Measurements from ENCODE around the gene FNIP1. TPM values are rescaled to one million over a fixed set of nuclear protein-coding genes. Genes with fewer than 3 reads are reported as not detected.
A peak's percentile ranks its signal among the peaks of the same experiment; 100 is the strongest.

Gene FNIP1
- total RNA-seq, 6 experiments from 2014 or later, result 14.2 to 25.2 (median 20.9) TPM

DNA sequence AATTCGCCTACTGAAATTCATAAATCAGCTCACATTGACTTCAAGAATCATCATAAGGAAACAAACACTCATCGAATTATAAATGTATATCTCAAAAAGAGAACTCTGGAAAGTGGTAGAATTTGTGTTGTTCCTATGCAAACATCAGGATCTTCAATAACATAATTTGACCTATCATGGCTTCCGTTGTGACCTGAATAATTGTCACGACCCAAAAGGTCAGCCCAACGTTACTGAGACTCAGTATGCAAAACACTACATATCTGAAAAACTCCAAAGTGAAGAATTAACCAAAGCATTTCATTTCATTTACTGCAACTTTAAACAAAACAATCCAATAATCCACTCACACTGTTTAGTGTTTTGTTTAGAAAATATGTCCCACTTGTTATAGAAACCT, 163.0 kb downstream of the FNIP1 start:
- no peak for TF ChIP-seq POLR2A (IDR thresholded peaks at IDR 0.05)
- TF ChIP-seq CTCF (IDR thresholded peaks at IDR 0.05), result no peak
- Histone ChIP-seq H3K27me3 (no peaks in the 10 kb centered on the region), H3K4me1 (peaks cover 0 to 6% (median 2%) of the 10 kb centered on the region in 4 donors), H3K27ac (peak overlapping the region in 2 of 3 donors; percentile 98 to 99), H3K9me3 (no peaks in the 10 kb centered on the region), H3K36me3 (no peaks in the 10 kb centered on the region), H3K4me3 (peak overlapping the region; percentile 61 to 70 (median 62))
- 39% methylated on average over 5 of the region's 5 CpGs for whole genome bisulfite sequencing (ENCODE audit: insufficient coverage, low coverage, low lambda C conversion rate, missing lambda C conversion rate)
- DNase-seq (no peak), ATAC-seq (no peak)
- intact Hi-C loops (cut with DNase I), result no loop called here

- no peak overlapping the region for H3K4me3 ChIP-seq
- no peak for DNase-seq
- TF ChIP-seq POLR2A (IDR thresholded peaks at IDR 0.05), result no peak
- TF ChIP-seq CTCF (IDR thresholded peaks at IDR 0.05), result no peak
- WGBS (ENCODE audit: insufficient coverage, low coverage, low lambda C conversion rate, missing lambda C conversion rate), result 61% methylated on average over 4 of the region's 4 CpGs
- intact Hi-C loops (cut with DNase I), result no loop called here
- H3K36me3 ChIP-seq, result no peaks in the 10 kb centered on the region
- no peaks in the 10 kb centered on the region for H3K9me3 ChIP-seq
- no peaks in the 10 kb centered on the region for H3K27me3 ChIP-seq
- no peak for ATAC-seq
- peaks cover 0 to 6% (median 2%) of the 10 kb centered on the region in 4 donors for H3K4me1 ChIP-seq
- H3K27ac ChIP-seq, result no peak overlapping the region
These were observed 165.9 kb downstream of the FNIP1 start for GRCh38 chr5:131630963-131631350.

DNA sequence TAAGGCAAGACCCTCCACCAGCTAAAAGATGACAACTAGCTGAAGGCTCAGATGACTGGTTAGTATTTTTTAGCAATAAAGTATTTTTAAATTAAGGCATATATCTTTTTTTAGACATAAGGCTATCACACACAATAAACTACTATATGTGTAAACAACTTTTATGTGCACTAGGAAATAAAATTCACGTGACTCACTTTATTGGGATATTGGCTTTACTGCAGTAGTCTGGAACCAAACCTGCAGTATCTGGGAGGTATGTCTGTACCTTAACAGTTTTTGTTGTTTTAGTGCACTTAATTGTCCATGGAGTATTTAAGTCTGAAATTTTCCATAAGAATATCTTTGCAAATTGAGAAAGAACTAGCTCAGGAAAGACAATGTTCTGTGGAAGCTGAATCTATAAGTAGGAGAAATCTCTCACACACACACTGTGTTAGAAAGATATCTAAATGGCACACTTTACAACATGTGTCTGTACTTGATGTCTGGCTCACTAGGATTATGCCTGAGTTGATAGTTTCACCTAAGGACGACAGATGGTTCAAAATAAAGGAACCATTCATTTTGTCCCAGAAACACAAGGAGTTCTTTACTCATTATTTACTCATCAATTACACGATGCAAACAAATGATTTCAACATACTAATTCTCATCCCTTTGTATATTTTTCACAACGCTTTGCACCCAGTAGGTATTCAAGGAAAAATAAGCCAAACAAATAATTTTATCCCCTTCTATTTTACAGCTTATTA, 166.4 kb downstream of the FNIP1 start:
- TF ChIP-seq CTCF (IDR thresholded peaks at IDR 0.05), result no peak
- no peak for TF ChIP-seq POLR2A (IDR thresholded peaks at IDR 0.05)
- ATAC-seq (no peak), DNase-seq (no peak)
- Histone ChIP-seq H3K27ac (no peak overlapping the region), H3K4me1 (peaks cover 0 to 6% (median 2%) of the 10 kb centered on the region in 4 donors), H3K27me3 (no peaks in the 10 kb centered on the region), H3K4me3 (no peak overlapping the region), H3K36me3 (no peaks in the 10 kb centered on the region), H3K9me3 (no peaks in the 10 kb centered on the region)
- intact Hi-C loops (cut with DNase I), result no loop called here
- 36% methylated on average over 4 of the region's 4 CpGs for WGBS (ENCODE audit: insufficient coverage, low coverage, low lambda C conversion rate, missing lambda C conversion rate)

- H3K4me1 ChIP-seq, result peaks cover 0 to 3% (median under 1%) of the 10 kb centered on the region in 4 donors
These were observed 167.8 kb downstream of the FNIP1 start for GRCh38 chr5:131628990-131629389.

More at GRCh38 chr5:131628990-131629389, 167.8 kb downstream of the FNIP1 start:
- no peak overlapping the region for H3K27ac ChIP-seq
- no peak overlapping the region for H3K4me3 ChIP-seq
- ATAC-seq, result no peak
- no peaks in the 10 kb centered on the region for H3K9me3 ChIP-seq
- no peaks in the 10 kb centered on the region for H3K36me3 ChIP-seq
- TF ChIP-seq POLR2A (IDR thresholded peaks at IDR 0.05) (no peak), CTCF (IDR thresholded peaks at IDR 0.05) (no peak)
- intact Hi-C loops (cut with DNase I), result no loop called here
- no peaks in the 10 kb centered on the region for H3K27me3 ChIP-seq
- 100% methylated on average over 1 of the region's 1 CpG for WGBS (ENCODE audit: insufficient coverage, low coverage, low lambda C conversion rate, missing lambda C conversion rate)
- DNase-seq, result no peak
